SK-N-SH treated with all-trans-retinoic acid at 6 μM for 48 hours (cell line): ENCODE results near the gene FAM83C.
A peak's percentile ranks its signal among the peaks of the same experiment; 100 is the strongest.

ENCODE experiments used
- CSDC2 ChIP-seq: fragments of 250-450 bp; sonication (Bioruptor Pico); IDR thresholded peaks from 2 replicates; pipeline ENCODE4 v1.5.0; 2020; ENCODE audit warnings: mild to moderate bottlenecking, moderate library complexity
- GLIS3 ChIP-seq: fragments of 250-450 bp; sonication (Bioruptor Pico); IDR thresholded peaks from 2 replicates; pipeline ENCODE4 v1.5.0; 2020; ENCODE audit warnings: mild to moderate bottlenecking, moderate library complexity
- OSR1 ChIP-seq: fragments of 250-450 bp; sonication (Bioruptor Pico); IDR thresholded peaks from 2 replicates; pipeline ENCODE4 v1.8.0; 2022; ENCODE audit warnings: moderate library complexity, mild to moderate bottlenecking, inconsistent platforms
- PPARA ChIP-seq: fragments of 250-450 bp; sonication (Bioruptor Pico); IDR thresholded peaks from 2 replicates; pipeline ENCODE4 v1.5.0; 2020; ENCODE audit warnings: mild to moderate bottlenecking, borderline replicate concordance
- RARB ChIP-seq: fragments of 250-450 bp; sonication (Bioruptor Pico); IDR thresholded peaks from 2 replicates; pipeline ENCODE4 v1.8.0; 2021; ENCODE audit warnings: mild to moderate bottlenecking, moderate library complexity
- ZC3H10 ChIP-seq: fragments of 250-450 bp; sonication (Bioruptor Pico); IDR thresholded peaks from 2 replicates; pipeline ENCODE4 v1.5.1; 2021; ENCODE audit warnings: mild to moderate bottlenecking, moderate library complexity
- TF ChIP-seq, protein P1 (sequence below): fragments of 250-450 bp; sonication (Bioruptor Pico); IDR thresholded peaks from 2 replicates; pipeline ENCODE4 v1.8.0; 2021; ENCODE audit warnings: low read depth, mild to moderate bottlenecking, moderate library complexity, borderline replicate concordance
- TF ChIP-seq, protein P2 (sequence below): fragments of 250-450 bp; sonication (Bioruptor Pico); IDR thresholded peaks from 2 replicates; pipeline ENCODE4 v1.8.0; 2020; ENCODE audit warnings: mild to moderate bottlenecking, moderate library complexity, borderline replicate concordance
- TF ChIP-seq, protein P3 (sequence below): fragments of 250-450 bp; sonication (Bioruptor Pico); IDR thresholded peaks from 2 replicates; pipeline ENCODE4 v1.5.1; 2021; ENCODE audit warnings: mild to moderate bottlenecking, moderate library complexity
- TF ChIP-seq, protein P4 (sequence below): fragments of 250-450 bp; sonication (Bioruptor Pico); IDR thresholded peaks from 2 replicates; pipeline ENCODE4 v1.5.1; 2020; ENCODE audit warnings: low read depth, mild to moderate bottlenecking, moderate library complexity
- TF ChIP-seq, protein P5 (sequence below): fragments of 250-450 bp; sonication (Bioruptor Pico); IDR thresholded peaks from 2 replicates; pipeline ENCODE4 v1.5.0; 2020; ENCODE audit warnings: mild to moderate bottlenecking, moderate library complexity

DNA sequence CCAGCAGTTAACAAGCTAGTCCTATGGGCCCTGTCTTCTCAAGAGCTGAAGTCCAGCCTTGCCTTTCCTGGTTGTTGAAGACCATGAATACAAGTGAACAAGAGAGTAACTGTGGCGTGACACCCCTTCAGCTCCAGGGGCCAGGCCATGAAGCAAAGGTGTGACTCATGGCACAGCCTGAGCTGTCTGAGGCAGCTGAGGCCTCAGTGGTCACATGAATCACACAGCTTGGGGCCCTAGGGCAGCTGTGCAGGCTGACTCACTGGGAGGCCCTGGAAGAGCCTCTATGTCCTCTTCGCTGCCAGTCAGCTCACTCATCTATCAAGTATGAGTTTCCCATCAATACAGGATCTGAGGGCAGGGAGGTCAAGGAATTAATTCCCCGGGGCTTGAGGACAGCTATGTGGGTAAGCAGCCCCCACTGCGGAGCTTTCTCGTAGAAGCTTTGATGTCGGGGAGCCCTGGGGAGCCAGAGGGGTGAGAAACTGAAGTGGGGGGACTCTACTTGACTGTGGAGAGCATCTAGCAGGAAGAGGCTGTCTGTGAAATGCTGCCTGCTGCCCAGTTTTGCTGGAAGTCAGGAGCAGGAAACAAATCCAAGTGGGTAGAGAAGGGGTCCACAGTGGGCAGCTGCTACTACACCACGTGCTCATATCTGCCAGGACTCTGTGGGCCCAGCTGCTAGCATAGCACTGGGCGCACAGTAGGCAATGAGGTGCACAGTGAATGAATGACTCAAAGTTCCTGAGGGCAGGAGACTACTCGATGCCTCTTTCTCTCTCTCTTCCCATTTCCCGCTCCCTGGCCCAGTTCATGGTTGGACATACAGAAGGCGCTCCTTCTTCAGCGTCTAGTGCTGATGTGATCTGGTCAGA lies 13.7 kb upstream of the FAM83C start:
- TF ChIP-seq, protein P1, sequence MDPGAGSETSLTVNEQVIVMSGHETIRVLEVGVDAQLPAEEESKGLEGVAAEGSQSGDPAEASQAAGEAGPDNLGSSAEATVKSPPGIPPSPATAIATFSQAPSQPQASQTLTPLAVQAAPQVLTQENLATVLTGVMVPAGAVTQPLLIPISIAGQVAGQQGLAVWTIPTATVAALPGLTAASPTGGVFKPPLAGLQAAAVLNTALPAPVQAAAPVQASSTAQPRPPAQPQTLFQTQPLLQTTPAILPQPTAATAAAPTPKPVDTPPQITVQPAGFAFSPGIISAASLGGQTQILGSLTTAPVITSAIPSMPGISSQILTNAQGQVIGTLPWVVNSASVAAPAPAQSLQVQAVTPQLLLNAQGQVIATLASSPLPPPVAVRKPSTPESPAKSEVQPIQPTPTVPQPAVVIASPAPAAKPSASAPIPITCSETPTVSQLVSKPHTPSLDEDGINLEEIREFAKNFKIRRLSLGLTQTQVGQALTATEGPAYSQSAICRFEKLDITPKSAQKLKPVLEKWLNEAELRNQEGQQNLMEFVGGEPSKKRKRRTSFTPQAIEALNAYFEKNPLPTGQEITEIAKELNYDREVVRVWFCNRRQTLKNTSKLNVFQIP (CRISPR knock-in tag), result peak; percentile 81; the same call in 1 of the 2 replicates
- TF ChIP-seq CSDC2 (CRISPR knock-in tag) (peak; percentile 64), GLIS3 (CRISPR knock-in tag) (no peak), OSR1 (CRISPR knock-in tag) (peak; percentile 94; the same call in 1 of the 2 replicates), RARB (no peak), ZC3H10 (CRISPR knock-in tag) (peak; percentile 49; the same call in 1 of the 2 replicates), PPARA (CRISPR knock-in tag) (no peak)
- TF ChIP-seq, protein P2, sequence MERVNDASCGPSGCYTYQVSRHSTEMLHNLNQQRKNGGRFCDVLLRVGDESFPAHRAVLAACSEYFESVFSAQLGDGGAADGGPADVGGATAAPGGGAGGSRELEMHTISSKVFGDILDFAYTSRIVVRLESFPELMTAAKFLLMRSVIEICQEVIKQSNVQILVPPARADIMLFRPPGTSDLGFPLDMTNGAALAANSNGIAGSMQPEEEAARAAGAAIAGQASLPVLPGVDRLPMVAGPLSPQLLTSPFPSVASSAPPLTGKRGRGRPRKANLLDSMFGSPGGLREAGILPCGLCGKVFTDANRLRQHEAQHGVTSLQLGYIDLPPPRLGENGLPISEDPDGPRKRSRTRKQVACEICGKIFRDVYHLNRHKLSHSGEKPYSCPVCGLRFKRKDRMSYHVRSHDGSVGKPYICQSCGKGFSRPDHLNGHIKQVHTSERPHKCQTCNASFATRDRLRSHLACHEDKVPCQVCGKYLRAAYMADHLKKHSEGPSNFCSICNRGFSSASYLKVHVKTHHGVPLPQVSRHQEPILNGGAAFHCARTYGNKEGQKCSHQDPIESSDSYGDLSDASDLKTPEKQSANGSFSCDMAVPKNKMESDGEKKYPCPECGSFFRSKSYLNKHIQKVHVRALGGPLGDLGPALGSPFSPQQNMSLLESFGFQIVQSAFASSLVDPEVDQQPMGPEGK (CRISPR knock-in tag), result no peak; the same call in 1 of the 2 replicates
- TF ChIP-seq, protein P3, sequence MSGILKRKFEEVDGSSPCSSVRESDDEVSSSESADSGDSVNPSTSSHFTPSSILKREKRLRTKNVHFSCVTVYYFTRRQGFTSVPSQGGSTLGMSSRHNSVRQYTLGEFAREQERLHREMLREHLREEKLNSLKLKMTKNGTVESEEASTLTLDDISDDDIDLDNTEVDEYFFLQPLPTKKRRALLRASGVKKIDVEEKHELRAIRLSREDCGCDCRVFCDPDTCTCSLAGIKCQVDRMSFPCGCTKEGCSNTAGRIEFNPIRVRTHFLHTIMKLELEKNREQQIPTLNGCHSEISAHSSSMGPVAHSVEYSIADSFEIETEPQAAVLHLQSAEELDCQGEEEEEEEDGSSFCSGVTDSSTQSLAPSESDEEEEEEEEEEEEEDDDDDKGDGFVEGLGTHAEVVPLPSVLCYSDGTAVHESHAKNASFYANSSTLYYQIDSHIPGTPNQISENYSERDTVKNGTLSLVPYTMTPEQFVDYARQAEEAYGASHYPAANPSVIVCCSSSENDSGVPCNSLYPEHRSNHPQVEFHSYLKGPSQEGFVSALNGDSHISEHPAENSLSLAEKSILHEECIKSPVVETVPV (CRISPR knock-in tag), result no peak
- TF ChIP-seq, protein P4, sequence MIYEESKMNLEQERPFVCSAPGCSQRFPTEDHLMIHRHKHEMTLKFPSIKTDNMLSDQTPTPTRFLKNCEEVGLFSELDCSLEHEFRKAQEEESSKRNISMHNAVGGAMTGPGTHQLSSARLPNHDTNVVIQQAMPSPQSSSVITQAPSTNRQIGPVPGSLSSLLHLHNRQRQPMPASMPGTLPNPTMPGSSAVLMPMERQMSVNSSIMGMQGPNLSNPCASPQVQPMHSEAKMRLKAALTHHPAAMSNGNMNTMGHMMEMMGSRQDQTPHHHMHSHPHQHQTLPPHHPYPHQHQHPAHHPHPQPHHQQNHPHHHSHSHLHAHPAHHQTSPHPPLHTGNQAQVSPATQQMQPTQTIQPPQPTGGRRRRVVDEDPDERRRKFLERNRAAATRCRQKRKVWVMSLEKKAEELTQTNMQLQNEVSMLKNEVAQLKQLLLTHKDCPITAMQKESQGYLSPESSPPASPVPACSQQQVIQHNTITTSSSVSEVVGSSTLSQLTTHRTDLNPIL (CRISPR knock-in tag), result no peak
- TF ChIP-seq, protein P5, sequence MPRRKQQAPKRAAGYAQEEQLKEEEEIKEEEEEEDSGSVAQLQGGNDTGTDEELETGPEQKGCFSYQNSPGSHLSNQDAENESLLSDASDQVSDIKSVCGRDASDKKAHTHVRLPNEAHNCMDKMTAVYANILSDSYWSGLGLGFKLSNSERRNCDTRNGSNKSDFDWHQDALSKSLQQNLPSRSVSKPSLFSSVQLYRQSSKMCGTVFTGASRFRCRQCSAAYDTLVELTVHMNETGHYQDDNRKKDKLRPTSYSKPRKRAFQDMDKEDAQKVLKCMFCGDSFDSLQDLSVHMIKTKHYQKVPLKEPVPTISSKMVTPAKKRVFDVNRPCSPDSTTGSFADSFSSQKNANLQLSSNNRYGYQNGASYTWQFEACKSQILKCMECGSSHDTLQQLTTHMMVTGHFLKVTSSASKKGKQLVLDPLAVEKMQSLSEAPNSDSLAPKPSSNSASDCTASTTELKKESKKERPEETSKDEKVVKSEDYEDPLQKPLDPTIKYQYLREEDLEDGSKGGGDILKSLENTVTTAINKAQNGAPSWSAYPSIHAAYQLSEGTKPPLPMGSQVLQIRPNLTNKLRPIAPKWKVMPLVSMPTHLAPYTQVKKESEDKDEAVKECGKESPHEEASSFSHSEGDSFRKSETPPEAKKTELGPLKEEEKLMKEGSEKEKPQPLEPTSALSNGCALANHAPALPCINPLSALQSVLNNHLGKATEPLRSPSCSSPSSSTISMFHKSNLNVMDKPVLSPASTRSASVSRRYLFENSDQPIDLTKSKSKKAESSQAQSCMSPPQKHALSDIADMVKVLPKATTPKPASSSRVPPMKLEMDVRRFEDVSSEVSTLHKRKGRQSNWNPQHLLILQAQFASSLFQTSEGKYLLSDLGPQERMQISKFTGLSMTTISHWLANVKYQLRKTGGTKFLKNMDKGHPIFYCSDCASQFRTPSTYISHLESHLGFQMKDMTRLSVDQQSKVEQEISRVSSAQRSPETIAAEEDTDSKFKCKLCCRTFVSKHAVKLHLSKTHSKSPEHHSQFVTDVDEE (CRISPR knock-in tag), result no peak
